DMS 273 treated with DMSO at 0.1 percent for 48 hours (cell line): ENCODE results near the gene FOXD4L4.
"Not testable (repeated sequence)": the region's sequence is repeated elsewhere in the genome, so short reads cannot be mapped to it uniquely, and the experiment has no call there.

Experiments
- DNase-seq: peaks from one replicate; lab custom pipeline; 2025; lab: John Stamatoyannopoulos, UW

Gene FOXD4L4

GRCh38 chr9:65737096-65737564 is at the start of gene FOXD4L4:
Gene FOXD4L4 (plus strand): TSS chr9:65737146. CDS start chr9:65737146, 0 bp downstream.
- DNase-seq, result not testable (repeated sequence)

GRCh38 chr9:65703550-65703949 is 33.4 kb upstream of the FOXD4L4 start:
- not testable (repeated sequence) for DNase-seq

DNA sequence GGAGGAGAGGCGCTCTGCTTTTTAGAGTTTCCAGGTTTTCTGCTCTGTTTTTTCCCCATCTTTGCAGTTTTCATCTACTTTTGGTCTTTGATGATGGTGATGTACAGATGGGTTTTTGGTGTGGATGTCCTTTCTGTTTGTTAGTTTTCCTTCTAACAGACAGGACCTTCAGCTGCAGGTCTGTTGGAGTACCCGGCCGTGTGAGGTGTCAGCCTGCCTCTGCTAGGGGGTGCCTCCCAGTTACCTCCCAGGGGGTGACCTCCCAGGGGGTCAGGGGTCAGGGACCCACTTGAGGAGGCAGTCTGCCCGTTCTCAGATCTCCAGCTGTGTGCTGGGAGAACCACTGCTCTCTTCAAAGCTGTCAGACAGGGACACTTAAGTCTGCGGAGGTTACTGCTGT is 22.5 kb upstream of the FOXD4L4 start:
- DNase-seq, result not testable (repeated sequence)

DNA sequence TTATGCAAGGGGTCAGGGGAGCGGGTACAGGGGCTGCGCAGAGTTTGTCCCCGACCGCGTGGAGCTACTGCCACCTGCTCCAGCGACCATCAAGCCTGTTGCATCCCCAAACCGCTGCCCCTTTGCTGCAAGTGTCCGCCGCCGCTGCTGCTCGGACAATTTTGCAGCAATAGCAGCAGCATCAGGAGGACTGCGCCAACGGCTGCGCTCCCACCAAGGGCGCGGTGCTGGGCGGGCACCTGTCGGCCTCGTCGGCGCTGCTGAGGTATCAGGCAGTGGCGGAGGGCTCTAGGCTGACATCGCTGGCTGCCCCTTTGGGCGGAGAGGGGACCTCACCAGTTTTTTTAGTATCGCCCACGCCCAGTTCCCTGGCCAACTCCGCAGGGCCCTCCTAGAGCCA is 1.2 kb downstream of the FOXD4L4 start:
- DNase-seq, result not testable (repeated sequence)
